Transverse colon (tissue), 4 donors: ENCODE measurements around the gene TCOF1.

Experiments
- CTCF ChIP-seq, 5 experiments: fragments of 200-600 bp in 3 of 5; fragments of 450-650 bp in 2 of 5; sonication (generic) in 3 of 5; IDR thresholded peaks; 1 replicate in 2 of 5; 2 replicates in 3 of 5; pipeline ENCODE4 v1.5.1; 2016 to 2017; ENCODE audit warnings: antibody characterized with exemption in 5 of 5, inconsistent platforms in 3 of 5, mild to moderate bottlenecking in 2 of 5, moderate library complexity in 1 of 5
- EP300 ChIP-seq: sonication (generic); formaldehyde crosslinking; IDR thresholded peaks from one replicate; pipeline ENCODE4 v1.6.1; 2017; ENCODE audit warnings: antibody characterized with exemption, low read depth
- POLR2A ChIP-seq: fragments of 450-650 bp; IDR thresholded peaks from one replicate; pipeline ENCODE4 v1.6.1; 2016; ENCODE audit warnings: antibody characterized with exemption, mild to moderate bottlenecking, moderate library complexity
- POLR2AphosphoS5 ChIP-seq, 3 donors: sonication (generic); formaldehyde crosslinking; IDR thresholded peaks; one replicate each; pipeline ENCODE4 v1.6.1; 2016; ENCODE audit warnings: antibody characterized with exemption in 3 of 3

- no peak for TF ChIP-seq CTCF (IDR thresholded peaks at IDR 0.05)
- no peak for TF ChIP-seq POLR2A
- no peak for TF ChIP-seq POLR2AphosphoS5 (IDR thresholded peaks at IDR 0.05)
- no peak for TF ChIP-seq EP300
Observed at GRCh38 chr5:150317048-150318003, 40.2 kb upstream of the TCOF1 start.
